ENCODE results near the gene RAP2B.

Gene RAP2B

GRCh38 chr3:153163393-153163724 lies 1.3 kb downstream of the RAP2B start:
- H3K4me1 ChIP-seq, result no peaks in the 10 kb centered on the region
- no peaks in the 10 kb centered on the region for H3K36me3 ChIP-seq
- no peak for TF ChIP-seq CTCF (IDR thresholded peaks at IDR 0.05; ENCODE audit: low read depth, low read length)
- H3K4me3 ChIP-seq (ENCODE audit: low read depth, low read length), result no peak overlapping the region
- H3K27me3 ChIP-seq, result peaks cover 18% of the 10 kb centered on the region
- H3K9me3 ChIP-seq, result peaks cover 4% of the 10 kb centered on the region; the same call in 1 of the 2 replicates
- no peak for DNase-seq

- H3K9me3 ChIP-seq, result peaks cover 4% of the 10 kb centered on the region; the same call in 1 of the 2 replicates
- TF ChIP-seq CTCF (IDR thresholded peaks at IDR 0.05; ENCODE audit: low read depth, low read length), result no peak
- DNase-seq, result no peak
Observed at GRCh38 chr3:153163756-153164550, 1.9 kb downstream of the RAP2B start.

GRCh38 chr3:153165261-153165681 lies 3.2 kb downstream of the RAP2B start:
- TF ChIP-seq CTCF (IDR thresholded peaks at IDR 0.05; ENCODE audit: low read depth, low read length), result no peak
- Histone ChIP-seq H3K4me1 (no peaks in the 10 kb centered on the region), H3K27me3 (peaks cover 17% of the 10 kb centered on the region), H3K4me3 (ENCODE audit: low read depth, low read length) (no peak overlapping the region), H3K36me3 (no peaks in the 10 kb centered on the region), H3K9me3 (peaks cover 4% of the 10 kb centered on the region; the same call in 1 of the 2 replicates)
- no peak for DNase-seq

More at GRCh38 chr3:153163756-153164550, 1.9 kb downstream of the RAP2B start:
- H3K27me3 ChIP-seq, result peaks cover 18% of the 10 kb centered on the region
- no peaks in the 10 kb centered on the region for H3K36me3 ChIP-seq
- H3K4me1 ChIP-seq, result no peaks in the 10 kb centered on the region
- no peak overlapping the region for H3K4me3 ChIP-seq (ENCODE audit: low read depth, low read length)

GRCh38 chr3:153166206-153166605 lies 4.2 kb downstream of the RAP2B start:
- no peak overlapping the region for H3K4me3 ChIP-seq (ENCODE audit: low read depth, low read length)
- H3K4me1 ChIP-seq, result no peaks in the 10 kb centered on the region

GRCh38 chr3:153166796-153167195 lies 4.8 kb downstream of the RAP2B start:
- H3K9me3 ChIP-seq, result peaks cover 4% of the 10 kb centered on the region; the same call in 1 of the 2 replicates
- no peaks in the 10 kb centered on the region for H3K4me1 ChIP-seq
- no peak for TF ChIP-seq CTCF (IDR thresholded peaks at IDR 0.05; ENCODE audit: low read depth, low read length)
- H3K4me3 ChIP-seq (ENCODE audit: low read depth, low read length), result no peak overlapping the region
- no peak for DNase-seq
- peaks cover 12% of the 10 kb centered on the region for H3K27me3 ChIP-seq
- no peaks in the 10 kb centered on the region for H3K36me3 ChIP-seq

More at GRCh38 chr3:153166206-153166605, 4.2 kb downstream of the RAP2B start:
- peaks cover 4% of the 10 kb centered on the region; the same call in 1 of the 2 replicates for H3K9me3 ChIP-seq
- peaks cover 12% of the 10 kb centered on the region for H3K27me3 ChIP-seq
- TF ChIP-seq CTCF (IDR thresholded peaks at IDR 0.05; ENCODE audit: low read depth, low read length), result no peak
- H3K36me3 ChIP-seq, result no peaks in the 10 kb centered on the region
- DNase-seq, result no peak

- Histone ChIP-seq H3K27me3 (no peaks in the 10 kb centered on the region), H3K36me3 (no peaks in the 10 kb centered on the region), H3K9me3 (no peaks in the 10 kb centered on the region), H3K4me1 (no peaks in the 10 kb centered on the region), H3K4me3 (ENCODE audit: low read depth, low read length) (no peak overlapping the region)
- no peak for DNase-seq
- TF ChIP-seq CTCF (IDR thresholded peaks at IDR 0.05; ENCODE audit: low read depth, low read length), result no peak
Observed at GRCh38 chr3:153169793-153170383, 7.9 kb downstream of the RAP2B start.
